Heart left ventricle (tissue), 16 donors: ENCODE measurements around the gene RSAD2. TPM values are rescaled to one million over a fixed set of nuclear protein-coding genes. Genes with fewer than 3 reads are reported as not detected.

Source experiments
- ATAC-seq, 4 donors: fragments of 200-7000 bp; cut with Tn5 transposase; one replicate each; pipeline ENCODE4 v1.9.1; 2020 to 2022; ENCODE audit warnings: moderate library complexity in 4 of 4, mild to moderate bottlenecking in 3 of 4, moderate number of reproducible peaks in 1 of 4
- DNase-seq, 5 donors: peaks; one replicate each; pipeline ENCODE4 v3.0.0-alpha.2; 2020
- H3K27ac ChIP-seq, 12 donors: fragments of 200-600 bp; sonication (generic) in 4 of 12; one replicate each; pipeline versions ENCODE4 v1.5.0 to v1.8.0; 2016 to 2022; ENCODE audit warnings: mild to moderate bottlenecking in 2 of 12
- H3K27me3 ChIP-seq, 9 donors: fragments of 200-600 bp; sonication (generic) in 2 of 9; one replicate each; pipeline versions ENCODE4 v1.5.1 to v1.8.0; 2016 to 2022; ENCODE audit warnings: mild to moderate bottlenecking in 3 of 9
- H3K36me3 ChIP-seq, 9 donors: fragments of 200-600 bp; sonication (generic) in 2 of 9; one replicate each; pipeline versions ENCODE4 v1.5.0 to v1.8.0; 2018 to 2022; ENCODE audit warnings: mild to moderate bottlenecking in 2 of 9
- H3K4me1 ChIP-seq, 12 donors: fragments of 200-600 bp; sonication (generic) in 4 of 12; one replicate each; pipeline versions ENCODE4 v1.5.0 to v1.8.0; 2016 to 2022; ENCODE audit warnings: mild to moderate bottlenecking in 3 of 12
- H3K4me3 ChIP-seq, 12 donors: fragments of 200-600 bp; sonication (generic) in 4 of 12; one replicate each; pipeline versions ENCODE4 v1.5.0 to v1.8.0; 2017 to 2022; ENCODE audit warnings: mild to moderate bottlenecking in 9 of 12, moderate library complexity in 4 of 12
- H3K9me3 ChIP-seq, 12 donors: fragments of 200-600 bp; sonication (generic) in 4 of 12; one replicate each; pipeline versions ENCODE4 v1.5.0 to v1.8.0; 2016 to 2022; ENCODE audit warnings: mild to moderate bottlenecking in 1 of 12
- CTCF ChIP-seq, 12 donors: fragments of 200-600 bp; sonication (generic) in 4 of 12; IDR thresholded peaks; one replicate each; pipeline versions ENCODE4 v1.5.0 to v1.8.0; 2018 to 2022; ENCODE audit warnings: antibody characterized with exemption in 12 of 12, mild to moderate bottlenecking in 5 of 12
- POLR2A ChIP-seq, 2 donors: fragments of 450-650 bp; IDR thresholded peaks; one replicate each; pipeline ENCODE4 v1.6.1; 2017; ENCODE audit warnings: antibody characterized with exemption in 2 of 2, mild to moderate bottlenecking in 2 of 2, moderate library complexity in 2 of 2
- WGBS, 4 donors: extraction: QIAGEN DNeasy Blood & Tissue Kit in 2 of 4; methylation state at CpG; one replicate each; pipeline versions ENCODE4 v1.1.5 to v1.1.7; 2013 to 2018; 5-methylcytosine and 5-hydroxymethylcytosine counted together
- intact Hi-C, 10 donors: fragments of 100-400 bp; cut with DNase I; formaldehyde crosslinking; loops; one replicate each; pipeline versions ENCODE4 v1.11.1 to v1.14.2; 2022
- polyA plus RNA-seq, 2 donors: library from polyadenylated mRNA; stranded (reverse); fragments of 200-250 nt; gene quantifications; one replicate each; pipeline ENCODE4 v1.2.3, GENCODE V29; 2013
- total RNA-seq, 9 donors: library from RNA; depleted of rRNA in 2 of 9; stranded (reverse); fragments of >200 nt in 2 of 9; fragmentation: NEBNext Ultra II Directional in 3 of 9; extraction: Animal tissue kit (Norgen Biotek cat#: 25700) in 3 of 9; gene quantifications; one replicate each; pipeline versions ENCODE4 v1.1.0 to v1.2.4, GENCODE V29; 2016 to 2023
- donor health status: ischemic (EF 13 %, LVEDD 7.1; RV severe dilation, severe dysfunction).
- donor health status: healthy with polysubstance abuse.
- donor health status: DM: no; HTN: yes; CAD: no.
- donor health status: DM: no; HTN: no; CAD: no.
- donor health status: ischemic (EF 25% LVEDD 6.9; RV normal size, moderate dysfunction).
- donor health status: ischemic (EF 25% LVEDD 5.7; RV mildly dilated, moderate dysfunction).
- donor health status: healthy.
- donor health status: DM: yes; HTN: yes; CAD: no.
- donor health status: ischemic (EF 35%, LVEDD 5.7; RV mildly dilated, moderate dysfunction).
- donor health status: nonischemic (EF 11% LVEDD 7.7; RV severe dilation, severe dysfunction).
- donor health status: DM: yes; HTN: yes; CAD: no.
- donor health status: PGD.
- donor health status: ischemic (EF 29% LVEDD 5.4; RV normal size, mild dysfunction).
- donor health status: nonischemic (EF 23%, LVEDD 6.1; RV moderate dilation, normal function).

The RSAD2 gene
- total and polyA plus RNA-seq, 11 donors, result 1.2 to 18.0 (median 4.7) TPM

- no peak for ATAC-seq
- DNase-seq, result no peak
- no peak for TF ChIP-seq CTCF (IDR thresholded peaks at IDR 0.05)
- TF ChIP-seq POLR2A (IDR thresholded peaks at IDR 0.05), result no peak
- intact Hi-C loops, result loop anchor here in 2 of 10 donors (2.0 to 5.0 kb wide), 2 partner anchors 42 to 87 kb away; no protein-coding TSS in a partner anchor
- 50 to 69% (median 56%) methylated on average over 4 of the region's 4 CpGs for WGBS, 4 donors
- no peaks in the 10 kb centered on the region for H3K36me3 ChIP-seq
- H3K27me3 ChIP-seq, result no peaks in the 10 kb centered on the region
- H3K27ac ChIP-seq, result peak overlapping the region in 3 of 12 donors; percentile 22 to 60 (median 57)
- H3K9me3 ChIP-seq, result no peaks in the 10 kb centered on the region
- peaks cover 13 to 76% (median 41%) of the 10 kb centered on the region in 12 donors for H3K4me1 ChIP-seq
- H3K4me3 ChIP-seq, result no peak overlapping the region
These were observed 43.1 kb downstream of the RSAD2 start for GRCh38 chr2:6920743-6921064.

GRCh38 chr2:6921321-6921922 lies 43.8 kb downstream of the RSAD2 start:
- Histone ChIP-seq H3K27ac (peak overlapping the region in 8 of 12 donors; percentile 22 to 60 (median 41)), H3K9me3 (no peaks in the 10 kb centered on the region), H3K4me3 (no peak overlapping the region), H3K27me3 (no peaks in the 10 kb centered on the region), H3K4me1 (peaks cover 13 to 83% (median 47%) of the 10 kb centered on the region in 12 donors), H3K36me3 (no peaks in the 10 kb centered on the region)
- 46 to 48% (median 48%) methylated on average over 11 of the region's 11 CpGs for WGBS, 4 donors
- peak; percentile 50 to 78 (median 64) for ATAC-seq
- DNase-seq, result peak in 2 of 5 donors; percentile 35 to 51
- intact Hi-C loops, result loop anchor here in 2 of 10 donors (2.0 to 5.0 kb wide), 2 partner anchors 41 to 86 kb away; no protein-coding TSS in a partner anchor
- no peak for TF ChIP-seq CTCF (IDR thresholded peaks at IDR 0.05)
- no peak for TF ChIP-seq POLR2A (IDR thresholded peaks at IDR 0.05)

GRCh38 chr2:6922201-6922656 lies 44.7 kb downstream of the RSAD2 start:
- peaks cover 16 to 91% (median 51%) of the 10 kb centered on the region in 12 donors for H3K4me1 ChIP-seq
- 75 to 84% (median 80%) methylated on average over 8 of the region's 8 CpGs for WGBS, 4 donors
- ATAC-seq (no peak), DNase-seq (no peak)
- TF ChIP-seq POLR2A (IDR thresholded peaks at IDR 0.05) (no peak), CTCF (IDR thresholded peaks at IDR 0.05) (peak in 2 of 12 donors; percentile 9 to 11)
- intact Hi-C loops, result loop anchor here in 1 of 10 donors (5.0 kb wide), 1 partner anchor 85 kb away; no protein-coding TSS in a partner anchor
- H3K4me3 ChIP-seq, result no peak overlapping the region
- no peaks in the 10 kb centered on the region for H3K27me3 ChIP-seq
- peak overlapping the region in 3 of 12 donors; percentile 37 to 60 (median 57) for H3K27ac ChIP-seq
- no peaks in the 10 kb centered on the region for H3K36me3 ChIP-seq
- H3K9me3 ChIP-seq, result no peaks in the 10 kb centered on the region

GRCh38 chr2:6923319-6923718 lies 45.7 kb downstream of the RSAD2 start:
- WGBS, 4 donors, result 61 to 77% (median 71%) methylated on average over 10 of the region's 10 CpGs
- ATAC-seq (peak in 2 of 4 donors; percentile 34 to 43), DNase-seq (peak in 1 of 5 donors; percentile 47)
- H3K4me1 ChIP-seq, result peaks cover 16 to 96% (median 56%) of the 10 kb centered on the region in 12 donors
- H3K27me3 ChIP-seq, result no peaks in the 10 kb centered on the region
- peaks cover 0 to under 1% (median 0%) of the 10 kb centered on the region in 9 donors for H3K36me3 ChIP-seq
- no peaks in the 10 kb centered on the region for H3K9me3 ChIP-seq
- intact Hi-C loops, result loop anchor here in 1 of 10 donors (5.0 kb wide), 1 partner anchor 84 kb away; no protein-coding TSS in a partner anchor
- TF ChIP-seq POLR2A (IDR thresholded peaks at IDR 0.05), result no peak
- TF ChIP-seq CTCF (IDR thresholded peaks at IDR 0.05), result no peak
- H3K4me3 ChIP-seq, result no peak overlapping the region
- H3K27ac ChIP-seq, result no peak overlapping the region
